ENCODE results near the gene SLC25A41. TPM values are rescaled to one million over a fixed set of nuclear protein-coding genes. Genes with fewer than 3 reads are reported as not detected.

The SLC25A41 gene
- total RNA-seq, 4 donors from 2014 or later, result not detected

GRCh38 chr19:6455924-6456323 lies 22.4 kb upstream of the SLC25A41 start:
- WGBS, result 98% methylated on average over 15 of the region's 15 CpGs

DNA sequence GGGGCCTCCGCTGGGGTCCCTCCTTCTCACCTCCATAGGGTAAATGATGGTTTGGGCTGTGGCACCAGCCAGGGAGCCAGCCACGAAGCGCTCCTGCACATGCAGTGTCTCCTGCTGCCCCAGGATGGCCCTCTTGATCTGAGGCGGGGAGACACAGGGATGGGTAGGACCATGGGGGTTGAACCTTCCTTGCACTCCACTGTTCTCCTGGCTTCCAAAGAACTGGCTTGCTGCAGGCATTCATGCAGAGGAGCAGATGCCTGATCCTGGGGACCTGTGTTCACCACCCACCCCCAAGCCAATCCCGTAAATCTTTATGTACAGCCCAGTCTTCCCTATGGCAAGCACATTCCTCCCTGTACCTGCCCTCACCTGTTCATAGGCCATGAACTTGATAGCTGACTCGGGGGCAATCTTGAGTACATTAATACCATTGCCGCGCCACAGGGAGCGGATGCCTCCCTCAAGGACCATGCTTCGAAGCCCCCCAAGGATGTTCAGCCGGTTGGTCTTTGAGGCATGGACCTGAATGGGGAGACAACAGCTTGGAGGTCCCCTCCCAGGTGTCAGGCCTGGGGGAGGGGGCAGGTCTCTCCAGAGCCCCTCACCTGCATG lies 20.5 kb upstream of the SLC25A41 start:
- H3K4me3 ChIP-seq, result no peak overlapping the region
- peaks cover 41% of the 10 kb centered on the region for H3K36me3 ChIP-seq
- TF ChIP-seq, protein P1, sequence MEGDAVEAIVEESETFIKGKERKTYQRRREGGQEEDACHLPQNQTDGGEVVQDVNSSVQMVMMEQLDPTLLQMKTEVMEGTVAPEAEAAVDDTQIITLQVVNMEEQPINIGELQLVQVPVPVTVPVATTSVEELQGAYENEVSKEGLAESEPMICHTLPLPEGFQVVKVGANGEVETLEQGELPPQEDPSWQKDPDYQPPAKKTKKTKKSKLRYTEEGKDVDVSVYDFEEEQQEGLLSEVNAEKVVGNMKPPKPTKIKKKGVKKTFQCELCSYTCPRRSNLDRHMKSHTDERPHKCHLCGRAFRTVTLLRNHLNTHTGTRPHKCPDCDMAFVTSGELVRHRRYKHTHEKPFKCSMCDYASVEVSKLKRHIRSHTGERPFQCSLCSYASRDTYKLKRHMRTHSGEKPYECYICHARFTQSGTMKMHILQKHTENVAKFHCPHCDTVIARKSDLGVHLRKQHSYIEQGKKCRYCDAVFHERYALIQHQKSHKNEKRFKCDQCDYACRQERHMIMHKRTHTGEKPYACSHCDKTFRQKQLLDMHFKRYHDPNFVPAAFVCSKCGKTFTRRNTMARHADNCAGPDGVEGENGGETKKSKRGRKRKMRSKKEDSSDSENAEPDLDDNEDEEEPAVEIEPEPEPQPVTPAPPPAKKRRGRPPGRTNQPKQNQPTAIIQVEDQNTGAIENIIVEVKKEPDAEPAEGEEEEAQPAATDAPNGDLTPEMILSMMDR (IDR thresholded peaks at IDR 0.05), result no peak
- no peak for TF ChIP-seq EP300 (IDR thresholded peaks at IDR 0.05)
- TF ChIP-seq POLR2AphosphoS5 (IDR thresholded peaks at IDR 0.05), result no peak
- no peak for TF ChIP-seq POLR2A (IDR thresholded peaks at IDR 0.05)
- 96% methylated on average over 11 of the region's 11 CpGs for WGBS
- H3K27ac ChIP-seq, result no peak overlapping the region
- DNase-seq (ENCODE audit: low spot score in 2 of 2), result no peak
- no peaks in the 10 kb centered on the region for H3K27me3 ChIP-seq
- peaks cover 12% of the 10 kb centered on the region for H3K4me1 ChIP-seq
- no peaks in the 10 kb centered on the region for H3K9me3 ChIP-seq

More at GRCh38 chr19:6455924-6456323, 22.4 kb upstream of the SLC25A41 start:
- Histone ChIP-seq H3K27me3 (no peaks in the 10 kb centered on the region), H3K4me1 (peaks cover 26% of the 10 kb centered on the region), H3K27ac (no peak overlapping the region), H3K4me3 (no peak overlapping the region), H3K9me3 (no peaks in the 10 kb centered on the region), H3K36me3 (peaks cover 38% of the 10 kb centered on the region)
- TF ChIP-seq EP300 (IDR thresholded peaks at IDR 0.05) (no peak), POLR2A (IDR thresholded peaks at IDR 0.05) (no peak), POLR2AphosphoS5 (IDR thresholded peaks at IDR 0.05) (no peak)
- TF ChIP-seq, protein P1 (IDR thresholded peaks at IDR 0.05), result no peak
- no peak for DNase-seq (ENCODE audit: low spot score in 2 of 2)

DNA sequence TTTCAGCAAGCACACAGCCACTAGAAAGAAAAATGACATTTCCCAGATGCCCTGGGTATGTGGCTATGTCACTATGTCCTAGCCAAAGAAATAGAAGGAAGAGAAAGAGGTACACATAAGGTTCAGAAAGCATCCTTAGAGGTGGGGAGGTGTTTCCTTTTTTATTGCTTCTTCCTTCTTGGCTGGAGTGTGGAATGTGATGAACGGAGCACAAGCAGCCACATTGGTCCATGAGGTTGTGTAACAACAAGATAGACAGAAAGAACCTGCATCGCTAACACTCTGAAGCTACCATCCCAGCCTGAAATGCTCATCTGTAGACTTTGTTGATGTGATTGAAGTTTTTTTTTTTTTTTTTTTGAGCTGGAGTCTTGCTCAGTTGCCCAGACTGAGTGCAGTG lies 19.3 kb upstream of the SLC25A41 start:
- peaks cover under 1% of the 10 kb centered on the region for H3K4me1 ChIP-seq
- no peaks in the 10 kb centered on the region for H3K9me3 ChIP-seq
- peaks cover 41% of the 10 kb centered on the region for H3K36me3 ChIP-seq
- 96% methylated on average over 2 of the region's 2 CpGs for WGBS
- H3K4me3 ChIP-seq, result no peak overlapping the region
- no peak for DNase-seq (ENCODE audit: low spot score in 2 of 2)
- H3K27me3 ChIP-seq, result no peaks in the 10 kb centered on the region
- H3K27ac ChIP-seq, result no peak overlapping the region
- TF ChIP-seq, protein P1 (IDR thresholded peaks at IDR 0.05), result no peak
- TF ChIP-seq POLR2A (IDR thresholded peaks at IDR 0.05), result no peak
- TF ChIP-seq POLR2AphosphoS5 (IDR thresholded peaks at IDR 0.05), result no peak
- TF ChIP-seq EP300 (IDR thresholded peaks at IDR 0.05), result no peak

DNA sequence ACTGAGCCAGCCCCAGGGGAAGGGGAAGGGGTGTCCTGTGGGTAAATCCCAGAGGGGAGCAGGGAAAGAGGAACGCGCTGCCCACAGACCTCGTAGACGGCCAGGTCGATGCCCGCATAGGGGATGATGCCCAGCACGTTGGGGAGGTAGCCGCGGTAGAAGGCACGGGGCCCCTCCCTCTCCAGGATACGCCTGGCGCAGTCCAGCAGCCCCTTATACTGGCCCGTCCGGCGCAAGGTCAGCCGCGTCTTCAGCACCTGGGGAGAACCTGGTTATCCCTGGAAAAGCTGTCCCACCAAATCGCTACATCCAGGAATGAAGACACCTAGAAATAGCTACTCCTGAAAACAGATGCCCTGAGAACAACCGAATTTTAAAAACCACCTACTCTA lies 18.7 kb upstream of the SLC25A41 start:
- 94% methylated on average over 19 of the region's 19 CpGs for WGBS
- Histone ChIP-seq H3K4me1 (no peaks in the 10 kb centered on the region), H3K27ac (no peak overlapping the region), H3K9me3 (no peaks in the 10 kb centered on the region), H3K4me3 (no peak overlapping the region), H3K36me3 (peaks cover 41% of the 10 kb centered on the region), H3K27me3 (no peaks in the 10 kb centered on the region)
- TF ChIP-seq, protein P1 (IDR thresholded peaks at IDR 0.05), result no peak
- TF ChIP-seq EP300 (IDR thresholded peaks at IDR 0.05), result no peak
- no peak for TF ChIP-seq POLR2A (IDR thresholded peaks at IDR 0.05)
- no peak for TF ChIP-seq POLR2AphosphoS5 (IDR thresholded peaks at IDR 0.05)
- DNase-seq (ENCODE audit: low spot score in 2 of 2), result no peak

GRCh38 chr19:6451583-6452222 lies 18.1 kb upstream of the SLC25A41 start:
- Histone ChIP-seq H3K9me3 (no peaks in the 10 kb centered on the region), H3K4me1 (no peaks in the 10 kb centered on the region), H3K27ac (no peak overlapping the region), H3K4me3 (no peak overlapping the region), H3K27me3 (no peaks in the 10 kb centered on the region), H3K36me3 (peaks cover 46% of the 10 kb centered on the region)
- TF ChIP-seq POLR2A (IDR thresholded peaks at IDR 0.05) (no peak), EP300 (IDR thresholded peaks at IDR 0.05) (no peak), POLR2AphosphoS5 (IDR thresholded peaks at IDR 0.05) (no peak)
- TF ChIP-seq, protein P1 (IDR thresholded peaks at IDR 0.05), result no peak
- WGBS, result 86% methylated on average over 7 of the region's 7 CpGs
- DNase-seq (ENCODE audit: low spot score in 2 of 2), result no peak

Measured in suprapubic skin (tissue), 4 donors.